Right kidney (tissue), 1 donor: ENCODE results near the gene AKAP7.
"Not testable (repeated sequence)": the region's sequence is repeated elsewhere in the genome, so short reads cannot be mapped to it uniquely, and the experiment has no call there.

Experiments used
- DNase-seq: peaks from one replicate; pipeline ENCODE4 v3.0.0-alpha.2; 2016

AKAP7 gene

GRCh38 chr6:131255434-131255833 lies 120.2 kb downstream of the AKAP7 start:
- DNase-seq = no peak

- DNase-seq = no peak
Observed at GRCh38 chr6:131255911-131256310, 120.6 kb downstream of the AKAP7 start.

- DNase-seq = no peak
Observed at GRCh38 chr6:131257104-131257503, 121.8 kb downstream of the AKAP7 start.

- DNase-seq = no peak
Observed at GRCh38 chr6:131258010-131258652, 122.9 kb downstream of the AKAP7 start.

- DNase-seq = peak; percentile 8
Observed at GRCh38 chr6:131258816-131259476, 123.7 kb downstream of the AKAP7 start.

GRCh38 chr6:131260960-131261359 lies 125.7 kb downstream of the AKAP7 start:
- not testable (repeated sequence) for DNase-seq

- DNase-seq = no peak
Observed at GRCh38 chr6:131262060-131262459, 126.8 kb downstream of the AKAP7 start.

GRCh38 chr6:131265939-131266338 lies 130.7 kb downstream of the AKAP7 start:
- DNase-seq = no peak

GRCh38 chr6:131268303-131268702 lies 133.0 kb downstream of the AKAP7 start:
- no peak for DNase-seq

GRCh38 chr6:131269565-131270391 lies 134.5 kb downstream of the AKAP7 start:
- DNase-seq = no peak

- DNase-seq = no peak
Observed at GRCh38 chr6:131270534-131270933, 135.3 kb downstream of the AKAP7 start.

GRCh38 chr6:131275273-131275672 lies 140.0 kb downstream of the AKAP7 start:
- DNase-seq = no peak

- DNase-seq = no peak
Observed at GRCh38 chr6:131277591-131277990, 142.3 kb downstream of the AKAP7 start.

- DNase-seq = no peak
Observed at GRCh38 chr6:131281471-131282270, 146.4 kb downstream of the AKAP7 start.

- DNase-seq = no peak
Observed at GRCh38 chr6:131282365-131282764, 147.1 kb downstream of the AKAP7 start.

- DNase-seq = no peak
Observed at GRCh38 chr6:131283466-131284175, 148.4 kb downstream of the AKAP7 start.

GRCh38 chr6:131285548-131285947 lies 150.3 kb downstream of the AKAP7 start:
- DNase-seq = no peak

- no peak for DNase-seq
Observed at GRCh38 chr6:131286469-131287040, 151.3 kb downstream of the AKAP7 start.

- no peak for DNase-seq
Observed at GRCh38 chr6:131288214-131288613, 152.9 kb downstream of the AKAP7 start.

- no peak for DNase-seq
Observed at GRCh38 chr6:131290955-131291354, 155.7 kb downstream of the AKAP7 start.

- DNase-seq = no peak
Observed at GRCh38 chr6:131292145-131292938, 157.1 kb downstream of the AKAP7 start.
